Medulla oblongata (tissue), 1 donor: Measurements from ENCODE around the gene IRF4.

Source experiments
- DNase-seq: peaks from one replicate; pipeline ENCODE4 v3.0.0-alpha.2; 2015; ENCODE audit errors: extremely low spot score

IRF4 gene

DNA sequence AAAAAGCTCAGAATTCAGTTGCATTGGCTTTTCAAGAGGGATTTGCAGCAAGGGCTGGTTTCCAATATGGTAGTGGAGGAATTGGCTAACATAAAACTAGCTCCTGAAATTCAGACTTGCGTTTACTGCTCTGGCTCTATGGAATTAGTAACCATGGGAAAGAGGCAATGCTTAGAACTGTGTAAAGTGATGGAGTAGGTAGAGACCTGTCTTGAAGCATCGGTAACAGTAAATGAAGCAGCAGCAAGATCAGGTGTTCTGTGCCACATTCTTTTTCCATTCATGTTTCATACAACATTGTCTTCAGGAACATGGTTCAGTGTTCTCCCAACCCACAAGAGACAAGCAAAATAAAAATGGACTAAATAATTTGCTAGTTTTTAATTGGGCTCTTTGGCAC lies 6.5 kb downstream of the IRF4 start:
- DNase-seq = no peak

DNA sequence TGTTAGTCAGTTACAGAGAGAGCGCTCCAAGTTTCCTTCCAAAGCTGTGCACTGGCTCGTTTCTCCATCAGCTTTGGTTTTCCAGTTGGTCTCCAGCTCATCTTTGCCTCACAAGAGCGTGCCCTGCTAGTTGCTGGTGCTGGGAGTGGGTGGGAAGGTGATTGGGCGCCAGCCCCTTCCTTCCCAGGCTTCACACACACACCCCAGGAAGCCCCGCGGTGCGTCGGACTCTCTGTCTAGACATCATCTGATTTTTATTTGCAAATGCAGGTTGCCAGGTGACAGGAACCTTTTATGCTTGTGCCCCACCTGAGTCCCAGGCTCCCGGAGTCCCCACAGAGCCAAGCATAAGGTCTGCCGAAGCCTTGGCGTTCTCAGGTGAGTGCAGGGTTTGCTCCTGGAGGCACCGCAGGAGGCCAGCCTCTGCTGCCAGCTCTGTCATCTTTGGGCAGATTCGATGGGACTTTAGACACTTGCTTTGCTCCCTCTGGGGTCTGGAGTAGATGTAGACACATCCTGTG lies 7.1 kb downstream of the IRF4 start:
- no peak for DNase-seq

DNA sequence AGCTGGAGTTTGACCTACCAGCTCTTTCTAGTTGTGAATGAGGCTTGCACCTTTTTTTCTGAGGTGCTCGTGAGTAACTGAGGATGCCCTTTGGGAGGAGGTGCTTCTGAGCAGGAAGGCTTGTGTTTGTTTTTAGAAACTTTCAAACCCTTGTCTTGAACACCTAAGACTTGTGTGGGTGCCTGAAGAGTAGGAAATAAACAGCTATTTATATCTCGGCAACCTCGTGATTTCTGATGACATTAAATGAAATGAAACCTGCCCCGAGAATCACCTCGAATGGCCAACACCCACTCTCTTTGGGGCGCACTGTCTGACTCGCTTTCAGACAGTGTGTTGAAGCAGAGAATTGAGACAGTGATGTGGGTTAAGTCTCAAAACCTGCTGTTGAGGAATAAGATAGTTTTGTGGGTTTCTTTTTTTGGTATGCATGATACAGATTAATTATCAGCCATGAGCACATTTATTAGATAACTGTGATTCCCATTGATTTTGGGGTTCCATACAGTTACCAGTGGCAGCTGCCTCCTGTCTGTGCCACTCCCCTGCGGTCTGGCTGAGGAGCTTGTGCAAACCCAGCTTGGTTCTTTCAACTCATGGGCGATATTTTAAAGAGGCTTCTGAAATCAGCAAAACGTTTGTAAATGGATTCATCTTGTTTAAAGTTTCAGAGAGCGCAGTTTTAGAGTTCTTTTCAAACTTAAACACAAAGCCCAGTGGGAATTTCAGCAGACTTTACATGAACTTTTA lies 8.4 kb downstream of the IRF4 start:
- DNase-seq = no peak

DNA sequence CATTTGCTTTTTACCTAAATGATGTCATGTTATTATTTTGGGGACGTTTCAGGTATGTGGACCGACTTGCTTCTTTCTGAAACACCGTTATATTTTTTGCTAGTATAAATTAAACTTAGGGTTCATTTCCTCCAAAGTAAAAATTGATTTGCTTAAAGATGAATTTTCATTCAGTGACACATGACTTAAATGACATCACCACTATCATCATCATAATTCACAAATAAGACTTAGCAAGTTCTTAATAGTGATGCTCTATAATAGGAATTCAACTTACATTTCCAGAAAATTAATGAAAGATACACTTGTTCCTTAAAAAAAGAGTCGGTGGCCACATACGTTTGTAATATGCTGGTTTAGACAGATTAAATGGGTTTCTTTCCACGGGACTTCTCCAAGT lies 9.3 kb downstream of the IRF4 start:
- DNase-seq = no peak

DNA sequence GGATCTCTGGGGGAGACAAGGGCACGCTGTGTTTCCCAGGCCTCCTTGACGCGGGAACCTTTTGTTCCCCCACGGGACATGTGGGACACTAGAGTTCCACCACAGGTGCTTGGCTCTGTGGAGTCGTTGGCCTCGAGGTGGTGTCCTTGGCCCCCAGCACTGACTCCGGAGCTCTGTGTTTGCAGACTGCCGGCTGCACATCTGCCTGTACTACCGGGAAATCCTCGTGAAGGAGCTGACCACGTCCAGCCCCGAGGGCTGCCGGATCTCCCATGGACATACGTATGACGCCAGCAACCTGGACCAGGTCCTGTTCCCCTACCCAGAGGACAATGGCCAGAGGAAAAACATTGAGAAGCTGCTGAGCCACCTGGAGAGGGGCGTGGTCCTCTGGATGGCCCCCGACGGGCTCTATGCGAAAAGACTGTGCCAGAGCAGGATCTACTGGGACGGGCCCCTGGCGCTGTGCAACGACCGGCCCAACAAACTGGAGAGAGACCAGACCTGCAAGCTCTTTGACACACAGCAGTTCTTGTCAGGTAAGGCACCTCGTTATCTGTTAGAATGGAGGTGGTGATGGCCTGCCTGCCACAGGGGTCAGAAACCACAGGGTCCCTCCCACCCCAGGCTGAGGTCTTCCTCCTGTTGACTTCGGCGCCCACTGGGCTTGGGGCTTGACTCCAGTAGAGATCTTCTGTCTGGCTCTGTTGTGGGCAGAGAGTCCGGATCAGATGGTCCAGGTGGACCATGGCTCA lies 9.9 kb downstream of the IRF4 start:
- no peak for DNase-seq

DNA sequence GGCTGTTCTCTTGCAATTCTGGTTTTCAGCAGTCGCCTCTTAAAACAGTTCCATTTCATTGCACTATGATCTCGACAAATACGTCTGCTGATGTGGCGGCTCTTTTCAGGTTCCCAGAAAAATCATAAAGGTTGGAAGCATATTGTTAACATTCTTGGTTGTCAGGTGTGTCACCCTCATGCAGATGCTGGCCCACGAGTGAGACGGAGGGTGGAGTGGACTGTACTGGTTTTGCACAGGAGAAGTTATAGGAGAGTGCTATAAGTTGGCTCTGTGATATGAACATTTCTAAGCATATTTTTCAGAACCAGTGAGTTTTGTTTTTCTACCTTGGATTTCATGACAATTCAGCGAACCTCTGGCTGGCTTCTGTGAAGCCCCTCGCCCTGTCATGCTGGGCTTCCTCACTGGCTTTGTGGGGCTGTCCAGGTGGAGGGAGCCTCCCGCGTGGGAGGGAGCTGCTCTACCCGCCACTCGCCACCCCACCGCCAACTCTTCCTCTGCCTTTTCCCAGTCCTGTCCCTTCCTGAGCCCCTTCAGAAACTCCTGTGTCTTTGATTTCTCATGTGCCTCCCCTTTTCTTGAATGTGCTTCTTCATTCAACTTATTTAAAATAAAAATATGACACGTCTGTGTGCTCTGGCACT lies 10.6 kb downstream of the IRF4 start:
- no peak for DNase-seq

DNA sequence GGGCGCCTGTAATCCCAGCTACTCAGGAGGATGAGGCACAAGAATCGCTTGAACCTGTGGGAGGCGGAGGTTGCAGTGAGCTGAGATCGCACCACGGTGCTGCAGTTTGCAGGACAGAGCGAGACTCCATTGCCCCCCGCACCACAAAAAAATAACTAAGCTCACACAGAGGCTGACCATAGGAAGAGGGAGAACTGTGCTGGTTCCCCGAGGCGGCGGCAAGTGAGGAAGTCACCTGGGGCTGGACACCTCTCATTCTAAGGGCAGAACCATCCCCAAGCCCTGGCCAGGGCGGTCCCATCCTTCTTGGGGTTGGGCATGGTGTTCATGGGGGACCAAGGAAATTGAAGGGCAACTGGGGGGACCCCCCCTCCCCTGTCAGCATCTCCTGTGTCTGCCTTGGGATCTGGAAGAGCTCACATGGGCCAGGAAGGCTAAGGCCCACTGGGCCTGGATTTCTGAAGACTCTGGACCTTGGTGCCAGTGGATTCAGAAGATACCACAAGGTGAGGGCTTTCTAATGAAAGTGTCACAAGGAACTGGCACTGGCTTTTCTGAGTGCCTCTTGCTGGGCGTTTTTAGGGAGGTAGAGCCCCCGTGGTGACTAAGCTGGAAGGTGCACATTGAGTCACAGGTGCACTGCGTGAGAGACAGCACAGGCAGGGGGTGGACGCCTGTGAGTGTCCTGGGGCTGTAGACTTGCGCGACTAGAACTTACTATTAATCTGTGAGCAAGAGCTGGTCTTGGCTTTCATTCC lies 11.5 kb downstream of the IRF4 start:
- DNase-seq = no peak

DNA sequence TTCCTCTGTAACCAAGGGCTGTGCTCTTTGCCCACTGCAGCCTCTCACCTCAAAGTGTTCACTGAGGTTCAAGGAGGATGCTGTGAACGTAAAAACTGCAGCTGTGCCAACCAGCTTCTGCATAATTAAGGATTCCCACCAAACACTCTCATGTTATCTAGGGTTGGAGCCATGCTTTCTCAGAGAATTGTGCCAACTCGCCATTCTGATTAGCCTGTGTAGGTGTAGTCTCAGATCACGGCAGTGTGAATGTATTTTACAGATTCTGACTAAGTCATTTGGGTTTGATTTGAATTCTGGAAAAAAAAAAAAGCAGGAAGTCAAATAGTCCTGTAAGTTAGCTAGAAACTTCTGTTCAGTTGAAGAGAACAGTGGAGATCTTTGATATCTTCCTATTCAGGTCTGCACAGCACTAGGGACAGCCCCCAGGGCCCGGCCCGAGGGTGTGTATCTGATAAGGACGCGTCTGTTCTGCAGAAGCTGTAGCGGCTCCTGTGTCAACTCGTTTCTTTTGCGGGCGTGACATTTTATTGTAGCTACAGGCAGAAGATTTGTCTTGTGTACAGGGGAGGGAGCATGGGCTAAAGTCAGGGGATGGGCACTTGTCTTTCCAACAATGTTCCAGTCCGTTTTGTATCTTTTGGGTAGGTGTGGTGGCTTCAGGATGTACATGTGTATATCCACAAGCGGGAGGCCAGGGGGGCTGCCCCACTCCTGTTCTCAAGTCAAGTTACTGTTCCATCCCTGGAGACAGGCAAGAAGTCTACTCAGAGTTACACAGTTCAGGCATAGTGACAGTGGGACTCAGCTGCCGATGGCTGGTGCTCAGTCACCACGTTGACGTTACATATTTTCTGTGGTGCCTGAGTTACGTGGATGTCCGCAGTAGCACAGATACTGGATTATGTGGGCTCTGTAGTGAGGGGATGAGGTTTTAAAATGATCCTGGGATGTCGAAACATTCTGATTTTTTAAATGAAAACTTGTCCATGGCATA lies 12.4 kb downstream of the IRF4 start:
- no peak for DNase-seq

DNA sequence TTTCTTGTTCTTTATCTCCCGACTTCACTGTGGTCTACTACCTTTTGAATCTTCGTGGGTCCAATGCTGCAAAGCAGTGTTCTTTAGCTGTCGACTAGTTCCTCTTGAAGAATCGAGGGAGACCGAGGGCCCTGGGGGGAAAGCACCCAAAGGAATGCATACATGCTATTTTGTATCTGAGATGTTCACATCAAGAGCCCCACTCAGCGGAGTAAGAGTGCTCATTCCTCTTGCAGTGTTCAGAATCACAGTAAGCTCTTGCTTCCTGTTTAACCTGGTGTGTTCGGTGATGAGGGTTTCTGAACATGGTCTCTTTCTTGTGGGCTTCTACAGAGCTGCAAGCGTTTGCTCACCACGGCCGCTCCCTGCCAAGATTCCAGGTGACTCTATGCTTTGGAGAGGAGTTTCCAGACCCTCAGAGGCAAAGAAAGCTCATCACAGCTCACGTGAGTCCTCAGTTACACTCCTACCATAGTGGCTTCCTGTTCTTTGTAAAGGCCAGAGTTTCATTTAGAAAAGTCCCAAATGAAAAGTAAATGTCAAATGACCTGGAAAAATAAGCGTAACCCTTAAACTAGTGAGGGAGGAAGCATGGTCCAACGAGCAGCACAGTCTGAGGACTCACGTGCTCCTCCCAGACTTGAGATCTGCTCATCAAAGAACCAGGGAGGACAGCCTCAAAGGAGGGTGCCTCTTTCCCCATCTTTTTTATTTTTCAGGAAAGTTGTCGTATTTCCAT lies 13.3 kb downstream of the IRF4 start:
- DNase-seq = no peak

DNA sequence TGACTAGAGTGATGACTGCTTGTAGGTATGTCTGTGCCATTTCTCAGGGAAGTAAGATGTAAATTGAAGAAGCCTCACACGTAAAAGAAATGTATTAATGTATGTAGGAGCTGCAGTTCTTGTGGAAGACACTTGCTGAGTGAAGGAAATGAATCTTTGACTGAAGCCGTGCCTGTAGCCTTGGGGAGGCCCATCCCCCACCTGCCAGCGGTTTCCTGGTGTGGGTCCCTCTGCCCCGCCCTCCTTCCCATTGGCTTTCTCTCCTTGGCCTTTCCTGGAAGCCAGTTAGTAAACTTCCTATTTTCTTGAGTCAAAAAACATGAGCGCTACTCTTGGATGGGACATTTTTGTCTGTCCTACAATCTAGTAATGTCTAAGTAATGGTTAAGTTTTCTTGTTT lies 16.6 kb downstream of the IRF4 start:
- DNase-seq = no peak

DNA sequence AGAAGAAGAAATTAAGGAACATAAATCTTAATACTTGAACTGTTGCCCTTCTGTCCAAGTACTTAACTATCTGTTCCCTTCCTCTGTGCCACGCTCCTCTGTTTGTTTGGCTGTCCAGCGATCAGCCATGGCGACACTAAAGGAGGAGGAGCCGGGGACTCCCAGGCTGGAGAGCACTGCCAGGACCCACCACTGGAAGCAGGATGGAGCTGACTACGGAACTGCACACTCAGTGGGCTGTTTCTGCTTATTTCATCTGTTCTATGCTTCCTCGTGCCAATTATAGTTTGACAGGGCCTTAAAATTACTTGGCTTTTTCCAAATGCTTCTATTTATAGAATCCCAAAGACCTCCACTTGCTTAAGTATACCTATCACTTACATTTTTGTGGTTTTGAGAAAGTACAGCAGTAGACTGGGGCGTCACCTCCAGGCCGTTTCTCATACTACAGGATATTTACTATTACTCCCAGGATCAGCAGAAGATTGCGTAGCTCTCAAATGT lies 17.1 kb downstream of the IRF4 start:
- DNase-seq = peak; percentile 29

DNA sequence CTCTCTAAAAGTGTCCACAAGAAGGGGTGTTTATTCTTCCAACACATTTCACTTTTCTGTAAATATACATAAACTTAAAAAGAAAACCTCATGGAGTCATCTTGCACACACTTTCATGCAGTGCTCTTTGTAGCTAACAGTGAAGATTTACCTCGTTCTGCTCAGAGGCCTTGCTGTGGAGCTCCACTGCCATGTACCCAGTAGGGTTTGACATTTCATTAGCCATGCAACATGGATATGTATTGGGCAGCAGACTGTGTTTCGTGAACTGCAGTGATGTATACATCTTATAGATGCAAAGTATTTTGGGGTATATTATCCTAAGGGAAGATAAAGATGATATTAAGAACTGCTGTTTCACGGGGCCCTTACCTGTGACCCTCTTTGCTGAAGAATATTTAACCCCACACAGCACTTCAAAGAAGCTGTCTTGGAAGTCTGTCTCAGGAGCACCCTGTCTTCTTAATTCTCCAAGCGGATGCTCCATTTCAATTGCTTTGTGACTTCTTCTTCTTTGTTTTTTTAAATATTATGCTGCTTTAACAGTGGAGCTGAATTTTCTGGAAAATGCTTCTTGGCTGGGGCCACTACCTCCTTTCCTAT lies 17.9 kb downstream of the IRF4 start:
- DNase-seq = no peak

DNA sequence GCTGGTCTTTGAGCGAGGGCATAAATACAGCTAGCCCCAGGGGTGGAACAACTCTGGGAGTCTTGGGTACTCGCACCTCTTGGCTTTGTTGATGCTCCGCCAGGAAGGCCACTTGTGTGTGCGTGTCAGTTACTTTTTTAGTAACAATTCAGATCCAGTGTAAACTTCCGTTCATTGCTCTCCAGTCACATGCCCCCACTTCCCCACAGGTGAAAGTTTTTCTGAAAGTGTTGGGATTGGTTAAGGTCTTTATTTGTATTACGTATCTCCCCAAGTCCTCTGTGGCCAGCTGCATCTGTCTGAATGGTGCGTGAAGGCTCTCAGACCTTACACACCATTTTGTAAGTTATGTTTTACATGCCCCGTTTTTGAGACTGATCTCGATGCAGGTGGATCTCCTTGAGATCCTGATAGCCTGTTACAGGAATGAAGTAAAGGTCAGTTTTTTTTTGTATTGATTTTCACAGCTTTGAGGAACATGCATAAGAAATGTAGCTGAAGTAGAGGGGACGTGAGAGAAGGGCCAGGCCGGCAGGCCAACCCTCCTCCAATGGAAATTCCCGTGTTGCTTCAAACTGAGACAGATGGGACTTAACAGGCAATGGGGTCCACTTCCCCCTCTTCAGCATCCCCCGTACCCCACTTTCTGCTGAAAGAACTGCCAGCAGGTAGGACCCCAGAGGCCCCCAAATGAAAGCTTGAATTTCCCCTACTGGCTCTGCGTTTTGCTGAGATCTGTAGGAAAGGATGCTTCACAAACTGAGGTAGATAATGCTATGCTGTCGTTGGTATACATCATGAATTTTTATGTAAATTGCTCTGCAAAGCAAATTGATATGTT lies 19.2 kb downstream of the IRF4 start:
- DNase-seq = no peak

DNA sequence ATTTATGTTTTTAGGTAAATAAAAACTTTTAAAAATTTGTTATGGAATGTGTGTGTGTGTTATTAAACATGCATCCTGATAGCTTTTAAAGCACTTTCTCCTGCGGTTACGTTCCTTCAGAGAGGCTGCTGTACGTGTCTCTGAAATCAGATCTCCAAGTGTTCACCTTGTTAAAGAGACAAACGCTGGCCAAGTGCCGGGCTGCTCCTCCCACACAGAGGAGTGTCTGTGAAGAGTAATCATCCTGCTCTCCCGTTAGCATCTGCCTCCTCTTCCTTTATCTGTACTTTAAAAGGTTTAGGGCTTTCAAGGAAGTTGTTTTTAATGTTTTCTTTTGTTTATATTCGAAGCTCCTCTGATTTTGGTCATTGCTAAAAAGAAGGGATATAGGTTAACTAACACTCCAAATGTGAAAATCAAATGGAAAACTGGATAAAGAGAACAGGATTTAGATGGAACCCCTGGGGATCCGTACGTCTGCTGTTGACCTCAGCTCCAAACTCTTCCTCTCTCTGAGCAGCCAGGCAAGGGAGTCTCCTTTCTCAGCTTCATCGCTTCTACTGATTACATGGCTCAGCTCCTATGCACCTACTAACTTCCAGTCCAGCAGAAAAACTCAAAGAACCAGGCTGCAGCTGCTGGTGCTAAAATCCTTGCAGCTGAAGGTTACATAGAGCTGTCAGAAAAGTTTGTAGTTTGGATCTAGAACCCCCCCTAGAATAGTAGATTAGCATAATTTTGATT lies 20.0 kb downstream of the IRF4 start:
- DNase-seq = no peak

DNA sequence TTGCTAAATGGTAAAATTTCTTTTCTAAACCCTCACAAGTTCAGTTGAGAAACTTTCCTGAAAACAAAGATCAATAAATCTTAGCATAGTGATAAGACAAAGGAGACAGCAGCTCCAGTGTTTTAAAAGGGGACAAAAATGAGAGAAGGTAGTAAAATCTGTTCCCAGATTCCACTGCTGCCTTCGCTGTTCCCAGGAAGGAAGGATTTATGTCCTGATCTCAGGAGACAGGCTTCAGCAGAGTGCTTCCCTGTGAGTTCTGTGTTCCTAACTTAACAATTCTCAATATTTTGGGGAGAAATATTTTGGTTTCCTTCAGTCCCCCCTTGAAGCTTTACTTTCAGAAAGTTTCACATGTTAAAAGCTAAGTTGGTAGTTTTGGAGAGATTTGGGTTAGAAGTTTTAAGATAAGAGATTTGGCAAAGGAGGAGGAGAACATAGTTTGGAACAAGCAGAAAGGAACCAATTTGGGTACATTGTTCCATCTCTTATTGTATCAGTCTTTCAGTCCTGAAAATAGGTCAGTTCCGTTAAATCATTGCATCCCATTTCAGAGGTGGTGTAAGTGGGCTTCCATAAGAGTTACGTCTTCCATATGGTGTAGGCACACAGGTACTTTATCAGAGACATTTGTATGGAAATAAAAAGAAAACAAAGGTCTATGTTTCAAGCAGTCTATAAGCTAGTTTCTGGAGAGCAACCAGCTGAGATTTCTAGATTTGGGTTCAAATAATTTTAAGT lies 20.8 kb downstream of the IRF4 start:
- no peak for DNase-seq

DNA sequence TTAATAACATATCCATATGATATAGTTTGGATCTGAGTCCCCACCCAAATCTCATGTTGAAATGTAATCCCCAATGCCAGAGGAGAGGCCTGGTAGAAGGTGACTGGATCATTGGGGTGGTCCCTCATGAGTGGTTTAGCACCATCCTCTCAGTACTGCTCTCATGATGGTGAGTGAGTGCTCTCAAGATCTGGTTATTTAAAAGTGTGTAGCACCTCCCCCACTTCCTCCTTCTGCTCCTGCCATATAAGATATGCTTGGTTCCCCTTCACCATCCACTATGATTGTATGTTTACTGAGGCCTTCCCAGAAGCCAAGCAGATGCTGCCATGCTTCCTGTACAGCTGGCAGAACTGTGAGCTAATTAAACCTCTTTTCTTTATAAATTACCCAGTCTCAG lies 22.9 kb downstream of the IRF4 start:
- DNase-seq = no peak

DNA sequence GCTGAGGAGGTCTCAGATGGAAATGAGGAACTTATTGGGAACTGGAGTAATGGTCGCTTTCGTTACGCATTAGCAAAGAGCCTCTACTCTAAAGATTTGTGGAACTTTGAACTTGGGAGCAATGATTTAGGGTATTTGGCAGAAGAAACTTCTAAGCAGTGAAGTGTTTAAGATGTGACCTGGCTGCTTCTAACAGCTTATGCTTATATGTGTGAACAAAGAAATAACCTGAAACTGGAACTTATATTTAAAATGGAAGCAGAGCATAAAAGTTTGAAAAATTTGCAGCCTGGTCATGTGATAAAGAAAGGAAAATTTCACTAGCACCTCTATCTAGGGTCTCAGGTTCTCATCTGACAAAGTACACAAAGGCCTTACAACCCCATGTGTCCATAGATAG lies 23.5 kb downstream of the IRF4 start:
- no peak for DNase-seq
